ENCODE results near the gene TM4SF20. TPM values are rescaled to one million over a fixed set of nuclear protein-coding genes. Genes with fewer than 3 reads are reported as not detected.

Gene TM4SF20
- polyA plus RNA-seq, 3 donors, result not detected

DNA sequence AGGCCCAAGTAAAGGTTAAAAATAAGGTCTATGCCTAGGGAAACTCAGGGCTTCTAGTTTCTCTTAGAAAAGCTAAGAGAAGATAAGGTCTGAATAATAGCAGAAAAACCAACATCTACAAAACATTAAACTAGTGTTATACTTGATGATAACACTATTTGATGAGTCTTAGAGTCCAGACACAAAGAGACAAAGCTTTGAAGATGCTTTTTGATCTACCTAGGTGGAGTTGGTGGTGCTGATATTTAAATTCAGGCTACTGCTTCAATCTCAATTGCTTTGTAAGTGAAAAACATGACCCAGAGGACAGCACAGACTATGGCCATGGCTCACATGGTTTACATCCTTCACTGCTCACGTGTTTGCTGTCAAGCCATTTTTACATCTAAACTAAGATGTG lies 65.8 kb downstream of the TM4SF20 start:
- TF ChIP-seq, protein P1, sequence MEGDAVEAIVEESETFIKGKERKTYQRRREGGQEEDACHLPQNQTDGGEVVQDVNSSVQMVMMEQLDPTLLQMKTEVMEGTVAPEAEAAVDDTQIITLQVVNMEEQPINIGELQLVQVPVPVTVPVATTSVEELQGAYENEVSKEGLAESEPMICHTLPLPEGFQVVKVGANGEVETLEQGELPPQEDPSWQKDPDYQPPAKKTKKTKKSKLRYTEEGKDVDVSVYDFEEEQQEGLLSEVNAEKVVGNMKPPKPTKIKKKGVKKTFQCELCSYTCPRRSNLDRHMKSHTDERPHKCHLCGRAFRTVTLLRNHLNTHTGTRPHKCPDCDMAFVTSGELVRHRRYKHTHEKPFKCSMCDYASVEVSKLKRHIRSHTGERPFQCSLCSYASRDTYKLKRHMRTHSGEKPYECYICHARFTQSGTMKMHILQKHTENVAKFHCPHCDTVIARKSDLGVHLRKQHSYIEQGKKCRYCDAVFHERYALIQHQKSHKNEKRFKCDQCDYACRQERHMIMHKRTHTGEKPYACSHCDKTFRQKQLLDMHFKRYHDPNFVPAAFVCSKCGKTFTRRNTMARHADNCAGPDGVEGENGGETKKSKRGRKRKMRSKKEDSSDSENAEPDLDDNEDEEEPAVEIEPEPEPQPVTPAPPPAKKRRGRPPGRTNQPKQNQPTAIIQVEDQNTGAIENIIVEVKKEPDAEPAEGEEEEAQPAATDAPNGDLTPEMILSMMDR (IDR thresholded peaks at IDR 0.05), result no peak
- no peaks in the 10 kb centered on the region for H3K4me1 ChIP-seq (ENCODE audit: control insufficient read depth in 1 of 2, insufficient read depth in 2 of 2, low read length in 2 of 2)
- no peaks in the 10 kb centered on the region for H3K27me3 ChIP-seq (ENCODE audit: control insufficient read depth in 2 of 2, insufficient read depth in 2 of 2, low read length in 2 of 2)
- no peak for DNase-seq
- intact Hi-C loops (cut with micrococcal nuclease), result no loop called here
- no peaks in the 10 kb centered on the region for H3K36me3 ChIP-seq (replicated peaks in 1 of 2; ENCODE audit: control insufficient read depth in 1 of 2, insufficient read depth in 2 of 2, low read length in 2 of 2)
- H3K27ac Mint-ChIP-seq, result no peak overlapping the region
- no peak overlapping the region for H3K27ac ChIP-seq (ENCODE audit: low read depth in 1 of 2, low read length in 2 of 2)
- peaks cover 2 to 5% (median 3%) of the 10 kb centered on the region in 3 donors for H3K27me3 Mint-ChIP-seq (ENCODE audit: low read depth in 3 of 3)
- 100% methylated on average over 1 of the region's 1 CpG for WGBS (ENCODE audit: insufficient coverage)
- H3K9me3 Mint-ChIP-seq, result peaks cover 0 to 6% (median 0%) of the 10 kb centered on the region in 7 donors
- no peaks in the 10 kb centered on the region for H3K36me3 Mint-ChIP-seq
- H3K9ac ChIP-seq (ENCODE audit: insufficient read depth, low read length, poor library complexity, severe bottlenecking), result no peak overlapping the region
- H3K4me3 Mint-ChIP-seq, result no peak overlapping the region
- H3K4me1 Mint-ChIP-seq, result no peaks in the 10 kb centered on the region
- H2AFZ ChIP-seq (ENCODE audit: insufficient read depth, low read depth, low read length, poor library complexity, severe bottlenecking), result no peak overlapping the region
- H4K20me1 ChIP-seq (ENCODE audit: insufficient read depth, low read length), result no peaks in the 10 kb centered on the region
- H3K79me2 ChIP-seq (ENCODE audit: insufficient read depth, low read length), result no peaks in the 10 kb centered on the region
- no peak overlapping the region for H3K4me2 ChIP-seq (replicated peaks; ENCODE audit: extremely low read depth, low read length, poor library complexity, severe bottlenecking)
- no peaks in the 10 kb centered on the region for H3K9me3 ChIP-seq (replicated peaks in 1 of 2; ENCODE audit: control insufficient read depth in 1 of 2, insufficient read depth in 1 of 2, low read length in 2 of 2)
- H3K4me3 ChIP-seq (replicated peaks in 1 of 3; ENCODE audit: low read depth in 2 of 3, low read length in 3 of 3), result no peak overlapping the region

DNA sequence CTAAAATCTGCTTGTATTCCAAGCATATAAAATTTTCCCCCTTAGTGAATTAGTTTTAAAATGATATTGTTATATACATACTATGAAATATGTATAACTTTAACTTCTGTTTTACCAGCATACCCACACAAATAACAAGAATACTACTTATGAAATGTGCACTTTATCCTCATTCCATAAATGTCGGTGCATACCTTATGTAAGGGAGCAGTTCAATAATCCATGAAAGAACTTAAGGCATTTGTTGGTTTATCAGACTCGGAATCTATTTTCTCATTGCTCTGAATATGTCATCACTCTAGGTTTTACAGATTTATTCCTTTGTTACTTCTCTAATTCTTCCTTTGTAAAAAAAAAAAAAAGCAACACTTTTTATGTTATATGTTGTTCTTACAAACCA lies 66.5 kb downstream of the TM4SF20 start:
- Histone ChIP-seq H2AFZ (ENCODE audit: insufficient read depth, low read depth, low read length, poor library complexity, severe bottlenecking) (no peak overlapping the region), H3K4me1 (ENCODE audit: control insufficient read depth in 1 of 2, insufficient read depth in 2 of 2, low read length in 2 of 2) (no peaks in the 10 kb centered on the region), H3K36me3 (replicated peaks in 1 of 2; ENCODE audit: control insufficient read depth in 1 of 2, insufficient read depth in 2 of 2, low read length in 2 of 2) (no peaks in the 10 kb centered on the region), H3K9ac (ENCODE audit: insufficient read depth, low read length, poor library complexity, severe bottlenecking) (no peak overlapping the region), H3K4me2 (replicated peaks; ENCODE audit: extremely low read depth, low read length, poor library complexity, severe bottlenecking) (no peak overlapping the region), H4K20me1 (ENCODE audit: insufficient read depth, low read length) (no peaks in the 10 kb centered on the region), H3K27ac (ENCODE audit: low read depth in 1 of 2, low read length in 2 of 2) (no peak overlapping the region), H3K79me2 (ENCODE audit: insufficient read depth, low read length) (no peaks in the 10 kb centered on the region), H3K9me3 (replicated peaks in 1 of 2; ENCODE audit: control insufficient read depth in 1 of 2, insufficient read depth in 1 of 2, low read length in 2 of 2) (no peaks in the 10 kb centered on the region), H3K4me3 (replicated peaks in 1 of 3; ENCODE audit: low read depth in 2 of 3, low read length in 3 of 3) (no peak overlapping the region), H3K27me3 (ENCODE audit: control insufficient read depth in 2 of 2, insufficient read depth in 2 of 2, low read length in 2 of 2) (no peaks in the 10 kb centered on the region)
- DNase-seq, result no peak
- Mint-ChIP-seq H3K4me1 (no peaks in the 10 kb centered on the region), H3K36me3 (no peaks in the 10 kb centered on the region), H3K4me3 (no peak overlapping the region), H3K27ac (no peak overlapping the region), H3K9me3 (peaks cover 0 to 3% (median 0%) of the 10 kb centered on the region in 7 donors), H3K27me3 (ENCODE audit: low read depth in 3 of 3) (peaks cover 2 to 5% (median 2%) of the 10 kb centered on the region in 3 donors)
- intact Hi-C loops (cut with micrococcal nuclease), result no loop called here
- TF ChIP-seq, protein P1 (IDR thresholded peaks at IDR 0.05), result no peak
- no CpG with 5 or more reads among the region's 2 CpGs for WGBS (ENCODE audit: insufficient coverage)

Other genes with a start within 250 kb of the TM4SF20 start
- under 1 TPM in 1 of 3 donors, not detected in 2; 0.03 TPM for gene COL4A4, start 215.1 kb downstream of the TM4SF20 start, polyA plus RNA-seq
- gene COL4A3, start 214.7 kb downstream of the TM4SF20 start, polyA plus RNA-seq, result under 1 TPM in 1 of 3 donors, not detected in 2; 0.03 TPM
- gene MFF, start 54.1 kb downstream of the TM4SF20 start, polyA plus RNA-seq, result 100 to 1,000 TPM in 1 of 3 donors, 10 to 100 TPM in 2; 39.4 to 100 (median 91.7) TPM
- not detected for gene SCYGR1, start 8.6 kb upstream of the TM4SF20 start, polyA plus RNA-seq
- gene AGFG1, start 92.8 kb upstream of the TM4SF20 start, polyA plus RNA-seq, result 10 to 100 TPM; 17.3 to 76.1 (median 56.9) TPM
- gene SCYGR2, start 219.6 kb upstream of the TM4SF20 start, polyA plus RNA-seq, result not detected
- gene SCYGR3, start 235.5 kb upstream of the TM4SF20 start, polyA plus RNA-seq, result not detected
- gene SCYGR4, start 238.2 kb upstream of the TM4SF20 start, polyA plus RNA-seq, result not detected